ENCODE measurements around the gene SLC6A12.

DNA sequence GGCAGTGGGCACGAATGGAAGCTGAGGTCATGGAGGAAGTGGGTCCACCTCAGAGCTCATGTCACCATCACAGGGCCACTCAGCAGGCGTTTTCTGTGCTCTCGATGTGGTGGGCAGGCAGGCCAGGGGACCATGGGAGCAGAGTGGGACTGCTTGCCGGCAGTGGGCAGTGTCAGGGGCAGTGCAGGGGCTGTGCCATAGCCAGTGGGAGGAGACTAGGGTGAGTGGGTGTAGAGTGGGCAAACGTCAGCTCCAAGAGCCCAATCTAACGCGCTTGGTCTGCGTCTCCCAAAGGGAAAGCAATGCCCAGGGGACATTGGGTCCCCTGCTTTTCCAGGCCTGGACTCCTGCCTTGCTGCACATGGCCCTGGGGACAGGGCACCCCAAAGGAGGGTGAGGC, 58.3 kb downstream of the SLC6A12 start:
- TF ChIP-seq CTCF (IDR thresholded peaks at IDR 0.05 in 4 of 5, conservative IDR thresholded peaks at IDR 0.05 in 1 of 5) (no peak), POLR2A (IDR thresholded peaks at IDR 0.05) (no peak)

All from gastrocnemius medialis (tissue), 4 donors.